ENCODE measurements around the gene PTGES. TPM values are rescaled to one million over a fixed set of nuclear protein-coding genes. Genes with fewer than 3 reads are reported as not detected.

The PTGES gene
- total and polyA plus RNA-seq, 9 of the 15 experiments (the other 6 are each of a cell fraction or from before 2014, with no cell fraction given) = 0.13 TPM; not detected in 8

- TF ChIP-seq ZNF263 (CRISPR knock-in tag; IDR thresholded peaks at IDR 0.05; ENCODE audit: borderline replicate concordance) (peak; percentile 56; the same call in 1 of the 2 replicates), HSF4 (CRISPR knock-in tag; IDR thresholded peaks at IDR 0.05; ENCODE audit: borderline replicate concordance) (no peak), CEBPG (CRISPR knock-in tag; IDR thresholded peaks at IDR 0.05) (no peak), CEBPG (tag; conservative IDR thresholded peaks at IDR 0.05 in 1 of 2, IDR thresholded peaks at IDR 0.05 in 1 of 2) (no peak), ZMIZ1 (IDR thresholded peaks at IDR 0.05; ENCODE audit: low read depth in 2 of 2, low read length in 2 of 2) (peak in 1 of 2 experiments; percentile 20; a peak in 1 of 4 replicates), MYC (IDR thresholded peaks at IDR 0.05; ENCODE audit: low read depth, low read length) (0 out of 2 replicates have a peak, but pooled peaks have one; percentile 47), MYC (CRISPR knock-in tag; IDR thresholded peaks at IDR 0.05; ENCODE audit: borderline replicate concordance, low read depth) (0 out of 2 replicates have a peak, but pooled peaks have one; percentile 21), NUFIP1 (IDR thresholded peaks at IDR 0.05; ENCODE audit: partially characterized antibody) (no peak), ZNF695 (CRISPR knock-in tag; IDR thresholded peaks at IDR 0.05) (no peak), NELFE (IDR thresholded peaks at IDR 0.05; ENCODE audit: insufficient read depth, insufficient read length) (no peak), ZNF253 (CRISPR knock-in tag; conservative IDR thresholded peaks at IDR 0.05) (no peak), FOXM1 (IDR thresholded peaks at IDR 0.05; ENCODE audit: low read depth) (no peak), FOXM1 (CRISPR knock-in tag; IDR thresholded peaks at IDR 0.05; ENCODE audit: low read depth) (no peak), ZNF444 (CRISPR knock-in tag; IDR thresholded peaks at IDR 0.05) (no peak), ZBED1 (IDR thresholded peaks at IDR 0.05) (no peak)
- TF ChIP-seq, protein P1, sequence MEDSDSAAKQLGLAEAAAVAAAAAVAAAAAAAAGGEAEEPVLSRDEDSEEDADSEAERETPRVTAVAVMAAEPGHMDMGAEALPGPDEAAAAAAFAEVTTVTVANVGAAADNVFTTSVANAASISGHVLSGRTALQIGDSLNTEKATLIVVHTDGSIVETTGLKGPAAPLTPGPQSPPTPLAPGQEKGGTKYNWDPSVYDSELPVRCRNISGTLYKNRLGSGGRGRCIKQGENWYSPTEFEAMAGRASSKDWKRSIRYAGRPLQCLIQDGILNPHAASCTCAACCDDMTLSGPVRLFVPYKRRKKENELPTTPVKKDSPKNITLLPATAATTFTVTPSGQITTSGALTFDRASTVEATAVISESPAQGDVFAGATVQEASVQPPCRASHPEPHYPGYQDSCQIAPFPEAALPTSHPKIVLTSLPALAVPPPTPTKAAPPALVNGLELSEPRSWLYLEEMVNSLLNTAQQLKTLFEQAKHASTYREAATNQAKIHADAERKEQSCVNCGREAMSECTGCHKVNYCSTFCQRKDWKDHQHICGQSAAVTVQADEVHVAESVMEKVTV (CRISPR knock-in tag; IDR thresholded peaks at IDR 0.05) = peak; percentile 93
- TF ChIP-seq, protein P2, sequence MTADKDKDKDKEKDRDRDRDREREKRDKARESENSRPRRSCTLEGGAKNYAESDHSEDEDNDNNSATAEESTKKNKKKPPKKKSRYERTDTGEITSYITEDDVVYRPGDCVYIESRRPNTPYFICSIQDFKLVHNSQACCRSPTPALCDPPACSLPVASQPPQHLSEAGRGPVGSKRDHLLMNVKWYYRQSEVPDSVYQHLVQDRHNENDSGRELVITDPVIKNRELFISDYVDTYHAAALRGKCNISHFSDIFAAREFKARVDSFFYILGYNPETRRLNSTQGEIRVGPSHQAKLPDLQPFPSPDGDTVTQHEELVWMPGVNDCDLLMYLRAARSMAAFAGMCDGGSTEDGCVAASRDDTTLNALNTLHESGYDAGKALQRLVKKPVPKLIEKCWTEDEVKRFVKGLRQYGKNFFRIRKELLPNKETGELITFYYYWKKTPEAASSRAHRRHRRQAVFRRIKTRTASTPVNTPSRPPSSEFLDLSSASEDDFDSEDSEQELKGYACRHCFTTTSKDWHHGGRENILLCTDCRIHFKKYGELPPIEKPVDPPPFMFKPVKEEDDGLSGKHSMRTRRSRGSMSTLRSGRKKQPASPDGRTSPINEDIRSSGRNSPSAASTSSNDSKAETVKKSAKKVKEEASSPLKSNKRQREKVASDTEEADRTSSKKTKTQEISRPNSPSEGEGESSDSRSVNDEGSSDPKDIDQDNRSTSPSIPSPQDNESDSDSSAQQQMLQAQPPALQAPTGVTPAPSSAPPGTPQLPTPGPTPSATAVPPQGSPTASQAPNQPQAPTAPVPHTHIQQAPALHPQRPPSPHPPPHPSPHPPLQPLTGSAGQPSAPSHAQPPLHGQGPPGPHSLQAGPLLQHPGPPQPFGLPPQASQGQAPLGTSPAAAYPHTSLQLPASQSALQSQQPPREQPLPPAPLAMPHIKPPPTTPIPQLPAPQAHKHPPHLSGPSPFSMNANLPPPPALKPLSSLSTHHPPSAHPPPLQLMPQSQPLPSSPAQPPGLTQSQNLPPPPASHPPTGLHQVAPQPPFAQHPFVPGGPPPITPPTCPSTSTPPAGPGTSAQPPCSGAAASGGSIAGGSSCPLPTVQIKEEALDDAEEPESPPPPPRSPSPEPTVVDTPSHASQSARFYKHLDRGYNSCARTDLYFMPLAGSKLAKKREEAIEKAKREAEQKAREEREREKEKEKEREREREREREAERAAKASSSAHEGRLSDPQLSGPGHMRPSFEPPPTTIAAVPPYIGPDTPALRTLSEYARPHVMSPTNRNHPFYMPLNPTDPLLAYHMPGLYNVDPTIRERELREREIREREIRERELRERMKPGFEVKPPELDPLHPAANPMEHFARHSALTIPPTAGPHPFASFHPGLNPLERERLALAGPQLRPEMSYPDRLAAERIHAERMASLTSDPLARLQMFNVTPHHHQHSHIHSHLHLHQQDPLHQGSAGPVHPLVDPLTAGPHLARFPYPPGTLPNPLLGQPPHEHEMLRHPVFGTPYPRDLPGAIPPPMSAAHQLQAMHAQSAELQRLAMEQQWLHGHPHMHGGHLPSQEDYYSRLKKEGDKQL (CRISPR knock-in tag; IDR thresholded peaks at IDR 0.05; ENCODE audit: borderline replicate concordance) = no peak
Observed at GRCh38 chr9:129726322-129727160, 26.3 kb downstream of the PTGES start (continued).
